ENCODE measurements around the gene FTH1. TPM values are rescaled to one million over a fixed set of nuclear protein-coding genes. Genes with fewer than 3 reads are reported as not detected.

Gene FTH1
- total RNA-seq, 1 donor from 2014 or later: 885 TPM

- Mint-ChIP-seq H3K27ac (ENCODE audit: unreplicated experiment) (no peak overlapping the region), H3K4me3 (ENCODE audit: unreplicated experiment) (no peak overlapping the region), H3K27me3 (ENCODE audit: unreplicated experiment) (no peaks in the 10 kb centered on the region), H3K36me3 (ENCODE audit: unreplicated experiment) (peaks cover 11% of the 10 kb centered on the region), H3K9me3 (ENCODE audit: unreplicated experiment) (peaks cover 5% of the 10 kb centered on the region), H3K4me1 (ENCODE audit: low read depth, unreplicated experiment) (no peaks in the 10 kb centered on the region)
- DNase-seq: no peak
- no peak for TF ChIP-seq CTCF (IDR thresholded peaks at IDR 0.05; ENCODE audit: partially characterized antibody, unreplicated experiment)
Observed at GRCh38 chr11:61996933-61997332, 29.5 kb upstream of the FTH1 start.

GRCh38 chr11:61994981-61995380 is 27.5 kb upstream of the FTH1 start:
- Mint-ChIP-seq H3K27me3 (ENCODE audit: unreplicated experiment) (no peaks in the 10 kb centered on the region), H3K9me3 (ENCODE audit: unreplicated experiment) (peaks cover 5% of the 10 kb centered on the region), H3K4me1 (ENCODE audit: low read depth, unreplicated experiment) (no peaks in the 10 kb centered on the region), H3K36me3 (ENCODE audit: unreplicated experiment) (peaks cover 11% of the 10 kb centered on the region), H3K4me3 (ENCODE audit: unreplicated experiment) (no peak overlapping the region), H3K27ac (ENCODE audit: unreplicated experiment) (no peak overlapping the region)
- TF ChIP-seq CTCF (IDR thresholded peaks at IDR 0.05; ENCODE audit: partially characterized antibody, unreplicated experiment): no peak
- no peak for DNase-seq

GRCh38 chr11:61985869-61986268 is 18.4 kb upstream of the FTH1 start:
- no peaks in the 10 kb centered on the region for H3K4me1 Mint-ChIP-seq (ENCODE audit: low read depth, unreplicated experiment)
- no peak for DNase-seq
- H3K27ac Mint-ChIP-seq (ENCODE audit: unreplicated experiment): no peak overlapping the region
- no peak for TF ChIP-seq CTCF (IDR thresholded peaks at IDR 0.05; ENCODE audit: partially characterized antibody, unreplicated experiment)
- H3K36me3 Mint-ChIP-seq (ENCODE audit: unreplicated experiment): peaks cover 27% of the 10 kb centered on the region
- H3K4me3 Mint-ChIP-seq (ENCODE audit: unreplicated experiment): no peak overlapping the region
- H3K9me3 Mint-ChIP-seq (ENCODE audit: unreplicated experiment): peaks cover 8% of the 10 kb centered on the region
- peaks cover 2% of the 10 kb centered on the region for H3K27me3 Mint-ChIP-seq (ENCODE audit: unreplicated experiment)

GRCh38 chr11:61983419-61983818 is 16.0 kb upstream of the FTH1 start:
- H3K27me3 Mint-ChIP-seq (ENCODE audit: unreplicated experiment): peaks cover 3% of the 10 kb centered on the region
- no peak for TF ChIP-seq CTCF (IDR thresholded peaks at IDR 0.05; ENCODE audit: partially characterized antibody, unreplicated experiment)
- no peak overlapping the region for H3K27ac Mint-ChIP-seq (ENCODE audit: unreplicated experiment)
- peaks cover 22% of the 10 kb centered on the region for H3K36me3 Mint-ChIP-seq (ENCODE audit: unreplicated experiment)
- no peak for DNase-seq
- H3K4me3 Mint-ChIP-seq (ENCODE audit: unreplicated experiment): no peak overlapping the region
- no peaks in the 10 kb centered on the region for H3K4me1 Mint-ChIP-seq (ENCODE audit: low read depth, unreplicated experiment)
- peaks cover 3% of the 10 kb centered on the region for H3K9me3 Mint-ChIP-seq (ENCODE audit: unreplicated experiment)

GRCh38 chr11:61980783-61981541 is 13.5 kb upstream of the FTH1 start:
- H3K4me3 Mint-ChIP-seq (ENCODE audit: unreplicated experiment): no peak overlapping the region
- H3K4me1 Mint-ChIP-seq (ENCODE audit: low read depth, unreplicated experiment): no peaks in the 10 kb centered on the region
- no peak for DNase-seq
- peaks cover 5% of the 10 kb centered on the region for H3K36me3 Mint-ChIP-seq (ENCODE audit: unreplicated experiment)
- H3K27me3 Mint-ChIP-seq (ENCODE audit: unreplicated experiment): peaks cover 4% of the 10 kb centered on the region
- H3K9me3 Mint-ChIP-seq (ENCODE audit: unreplicated experiment): peaks cover 3% of the 10 kb centered on the region
- no peak overlapping the region for H3K27ac Mint-ChIP-seq (ENCODE audit: unreplicated experiment)
- no peak for TF ChIP-seq CTCF (IDR thresholded peaks at IDR 0.05; ENCODE audit: partially characterized antibody, unreplicated experiment)
